22Rv1 (cell line): ENCODE measurements around the gene TGFB1.

Experiments
- CTCF ChIP-seq: fragments of 450-650 bp; IDR thresholded peaks from 2 replicates; pipeline ENCODE4 v1.5.1; 2017; ENCODE audit warnings: mild to moderate bottlenecking
- ZFX ChIP-seq: fragments of 450-650 bp; IDR thresholded peaks from 2 replicates; pipeline ENCODE4 v1.6.1; 2017; ENCODE audit warnings: antibody characterized with exemption, borderline replicate concordance

GRCh38 chr19:41325947-41326706, 27.6 kb downstream of the TGFB1 start:
- TF ChIP-seq CTCF: no peak
- TF ChIP-seq ZFX: no peak
